ENCODE data around the gene LTBP1.

The LTBP1 gene

DNA sequence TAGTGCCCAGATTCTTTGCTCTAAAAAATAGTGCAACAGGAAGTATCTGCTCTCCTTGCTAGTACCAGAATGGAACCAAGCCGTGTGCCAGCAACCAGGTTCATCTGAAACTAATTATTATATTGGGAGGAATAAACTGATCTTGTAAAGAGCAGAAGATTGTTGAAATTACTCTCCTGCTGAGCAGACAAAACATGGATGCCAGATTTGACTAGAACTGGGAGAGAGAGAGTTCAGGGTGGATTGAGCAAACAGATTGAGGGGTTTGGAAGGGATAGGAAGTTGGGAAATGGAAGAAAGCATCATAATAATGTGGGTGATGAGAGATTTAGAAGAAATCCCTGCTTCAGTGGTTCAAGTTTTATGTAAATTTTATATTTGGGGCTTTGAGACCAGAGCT is 369.6 kb downstream of the LTBP1 start:
- DNase-seq (ENCODE audit: low spot score) = no peak

DNA sequence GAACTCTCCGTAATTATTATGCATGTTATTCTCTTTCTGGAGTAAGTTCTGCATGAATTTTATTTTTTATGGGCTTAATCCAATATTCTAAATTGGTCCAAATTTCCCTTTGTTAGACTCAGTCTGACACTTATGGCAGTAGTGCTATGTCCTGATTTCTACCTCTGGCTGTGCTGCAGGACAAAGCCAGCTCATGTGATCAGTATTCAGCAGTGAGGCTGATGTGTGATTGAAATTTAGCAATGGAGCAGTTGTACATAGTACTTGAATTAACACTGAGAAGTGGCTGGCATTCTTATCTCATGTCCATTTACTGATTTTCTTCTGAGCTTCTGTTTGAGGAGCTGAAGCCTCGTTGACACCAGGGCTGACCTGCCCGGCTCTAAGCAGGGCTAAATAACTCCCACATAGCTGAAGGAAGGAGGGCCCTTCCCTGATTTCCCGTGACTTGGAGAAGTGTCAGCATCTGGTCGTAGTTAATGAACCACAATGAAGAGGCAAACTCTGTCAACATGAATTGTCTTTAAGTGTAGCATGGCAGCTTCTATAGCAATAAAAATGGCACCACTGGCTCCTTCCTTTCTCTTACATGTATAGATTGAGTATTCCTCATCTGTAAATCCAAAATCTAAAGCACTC is 370.7 kb downstream of the LTBP1 start:
- no peak for DNase-seq (ENCODE audit: low spot score)

DNA sequence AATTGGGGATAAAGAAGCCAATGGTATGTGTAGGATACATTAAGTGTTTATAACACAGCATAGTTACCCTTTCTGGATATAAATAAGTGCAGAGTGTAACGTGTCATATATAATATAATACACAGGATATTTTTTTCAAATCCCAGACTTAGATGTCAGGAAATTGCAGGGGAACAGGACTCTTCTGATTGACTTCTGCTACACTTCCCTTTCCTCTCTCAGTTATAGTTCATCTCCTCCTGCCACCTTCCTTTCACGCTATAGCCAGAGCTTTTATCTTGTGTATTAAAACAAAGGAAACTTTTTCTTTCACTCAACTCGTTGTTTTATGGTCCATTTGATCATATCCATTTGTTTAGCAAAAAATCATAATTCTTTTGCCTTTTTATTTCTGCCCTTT is 371.7 kb downstream of the LTBP1 start:
- no peak for DNase-seq (ENCODE audit: low spot score)

DNA sequence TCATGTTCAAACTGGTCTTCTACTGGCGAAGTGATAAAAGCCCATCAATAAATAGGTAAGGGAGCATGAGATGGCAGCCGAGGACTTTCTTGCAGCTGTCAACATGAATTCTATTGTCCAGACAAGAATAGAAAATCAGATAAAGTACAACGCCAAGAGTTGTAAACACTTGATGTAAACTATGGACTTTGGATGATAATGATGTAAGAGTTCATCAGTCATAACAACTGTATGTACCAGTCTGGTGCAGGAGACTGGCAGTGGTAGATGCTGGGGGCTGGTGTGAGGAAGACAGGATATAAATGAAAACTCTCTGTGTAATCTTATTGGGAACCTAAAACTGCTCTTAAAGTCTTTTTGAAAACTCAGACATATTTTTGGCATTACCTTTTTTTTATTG is 373.8 kb downstream of the LTBP1 start:
- no peak for DNase-seq (ENCODE audit: low spot score)

DNA sequence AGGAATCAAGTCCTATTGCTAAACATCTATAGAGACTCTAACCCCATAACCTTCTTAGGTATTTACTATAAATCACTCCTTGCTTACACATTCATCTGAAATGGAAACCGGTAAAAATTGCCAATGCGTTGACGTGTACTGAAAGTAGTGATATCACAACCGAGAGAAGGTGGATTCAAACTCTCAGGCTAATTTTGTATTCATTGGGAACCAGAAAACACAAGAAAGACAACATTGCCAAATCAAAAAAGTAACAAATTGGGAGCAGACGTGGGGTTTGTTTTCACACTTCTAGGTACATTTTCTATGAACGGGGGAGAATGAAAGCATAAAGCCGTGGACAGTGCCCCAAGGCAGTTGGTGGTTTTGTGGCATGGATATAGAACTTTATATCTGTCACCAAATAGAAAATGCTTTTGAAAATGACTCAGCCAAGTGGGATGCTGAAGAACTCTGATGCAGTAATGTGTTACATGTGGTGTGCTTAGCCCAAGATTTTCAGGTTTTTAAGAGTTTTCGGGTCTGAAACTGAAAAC is 374.6 kb downstream of the LTBP1 start:
- no peak for DNase-seq (ENCODE audit: low spot score)

DNA sequence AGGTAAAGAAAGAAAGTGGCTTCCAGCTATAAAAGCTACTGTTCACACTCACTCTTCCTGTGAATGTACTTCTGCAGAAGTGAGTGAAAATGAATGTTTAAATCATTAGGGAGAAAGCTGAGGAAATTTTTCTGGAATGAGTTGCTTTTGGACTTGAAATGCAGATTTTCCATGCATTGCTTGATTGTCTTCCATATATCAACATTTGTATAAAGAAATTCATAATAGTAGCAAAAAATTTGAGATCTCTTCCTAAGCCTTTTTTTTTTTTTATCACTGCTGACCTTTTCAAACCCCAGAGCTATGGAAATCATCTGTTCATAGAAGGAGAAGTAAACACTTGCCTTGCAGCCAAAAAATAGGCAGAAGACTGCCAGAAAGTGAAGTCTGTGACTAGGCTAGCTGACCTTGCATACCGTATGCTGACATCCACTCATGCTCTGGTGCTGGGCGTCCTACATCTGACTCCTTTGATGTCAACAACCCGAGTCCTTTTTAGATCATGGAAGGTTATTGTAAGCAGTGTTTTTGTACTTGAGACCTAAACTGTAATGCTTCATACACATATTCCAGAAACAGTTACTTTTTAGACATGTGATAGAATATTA is 375.2 kb downstream of the LTBP1 start:
- no peak for DNase-seq (ENCODE audit: low spot score)

DNA sequence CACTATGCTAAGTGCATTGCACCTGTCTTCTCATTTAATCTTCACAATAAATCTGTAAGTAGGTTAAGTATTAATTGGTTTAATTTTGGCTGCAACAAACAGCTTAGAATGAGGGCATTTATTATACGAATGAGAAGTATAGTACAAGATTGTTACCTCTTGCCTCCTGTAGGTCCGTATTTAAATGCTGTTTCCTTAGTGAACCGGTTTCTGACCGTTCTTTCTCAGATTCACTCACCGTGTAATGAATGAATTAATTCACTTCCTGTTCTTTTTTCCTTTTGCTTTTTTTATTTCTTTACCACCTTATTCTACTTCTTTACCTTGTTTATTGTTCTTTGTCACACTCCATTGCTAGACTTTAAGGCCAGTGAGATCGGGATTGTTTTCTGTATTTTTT is 375.9 kb downstream of the LTBP1 start:
- DNase-seq (ENCODE audit: low spot score) = no peak

DNA sequence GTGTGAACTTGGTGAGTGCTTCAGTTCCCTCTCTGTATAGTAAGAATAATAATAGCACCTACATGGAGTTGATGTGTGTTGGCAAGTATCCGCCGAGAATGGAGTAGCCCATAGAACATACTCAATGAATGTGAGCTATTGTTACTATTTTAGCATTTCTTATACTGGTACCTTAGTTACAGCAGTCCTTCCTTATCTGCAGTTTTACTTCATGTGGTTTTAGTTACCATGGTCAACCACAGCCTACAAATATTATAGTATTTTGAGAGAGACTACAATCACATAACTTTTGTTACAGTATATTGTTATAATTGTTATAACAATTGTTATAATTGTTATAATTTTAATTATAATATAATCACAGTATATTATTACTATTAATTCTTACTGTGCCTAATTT is 377.2 kb downstream of the LTBP1 start:
- no peak for DNase-seq (ENCODE audit: low spot score)

DNA sequence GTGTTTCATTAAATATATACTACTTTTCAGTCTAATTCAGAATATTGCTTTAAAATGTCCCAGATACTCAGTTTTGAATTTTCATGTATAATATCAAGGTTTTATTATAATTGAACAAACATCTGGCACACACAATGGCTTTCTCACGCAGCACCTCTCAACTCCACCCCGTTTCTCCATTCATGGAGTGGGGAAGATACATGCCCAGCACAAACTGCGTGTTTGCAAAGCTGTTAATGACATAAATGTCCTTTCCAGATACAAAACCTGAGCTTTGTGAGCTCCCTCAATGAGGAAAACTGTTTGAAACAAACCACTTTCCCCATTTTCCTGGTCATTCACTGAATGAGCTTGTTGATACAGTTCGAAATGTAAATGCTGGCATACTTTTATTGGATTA is 379.3 kb downstream of the LTBP1 start:
- no peak for DNase-seq (ENCODE audit: low spot score)

DNA sequence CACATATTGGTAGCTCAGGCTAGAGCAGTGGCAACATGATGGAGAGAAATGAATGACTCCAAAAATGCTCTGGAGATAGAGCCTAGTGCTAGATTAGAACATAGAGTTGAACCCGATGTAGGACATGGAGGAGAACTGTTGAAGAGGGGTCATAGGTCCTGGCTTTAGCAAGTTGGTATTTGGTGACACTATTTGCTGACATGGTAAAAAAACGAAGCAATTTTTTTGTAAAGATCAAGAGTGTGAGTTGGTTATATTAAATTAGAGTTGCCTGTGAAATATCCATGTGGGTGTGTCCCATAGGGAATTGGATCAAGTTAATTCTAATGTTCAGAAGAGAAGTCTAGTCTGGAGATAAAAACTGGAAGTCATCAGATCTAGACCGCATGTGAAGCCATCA is 386.7 kb downstream of the LTBP1 start:
- no peak for DNase-seq (ENCODE audit: low spot score)

DNA sequence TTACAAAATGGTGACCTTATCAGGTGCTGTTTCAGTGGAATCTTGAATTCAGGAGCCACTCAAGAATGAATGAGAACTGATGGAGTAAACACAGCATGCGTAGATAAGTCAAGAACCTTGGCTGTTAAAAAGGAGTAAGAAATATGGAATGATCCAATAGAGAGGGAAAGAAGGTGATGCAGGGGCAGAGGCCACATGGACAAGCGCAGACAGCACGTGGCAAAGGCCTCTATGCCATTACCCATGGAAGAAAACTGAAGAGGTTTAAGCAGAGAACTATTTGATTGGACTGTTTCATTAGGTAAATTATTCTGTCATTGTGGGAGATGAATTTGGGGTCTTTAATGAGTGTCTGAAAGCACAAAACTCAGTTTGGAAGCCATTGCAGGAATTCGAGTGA is 387.3 kb downstream of the LTBP1 start:
- no peak for DNase-seq (ENCODE audit: low spot score)

DNA sequence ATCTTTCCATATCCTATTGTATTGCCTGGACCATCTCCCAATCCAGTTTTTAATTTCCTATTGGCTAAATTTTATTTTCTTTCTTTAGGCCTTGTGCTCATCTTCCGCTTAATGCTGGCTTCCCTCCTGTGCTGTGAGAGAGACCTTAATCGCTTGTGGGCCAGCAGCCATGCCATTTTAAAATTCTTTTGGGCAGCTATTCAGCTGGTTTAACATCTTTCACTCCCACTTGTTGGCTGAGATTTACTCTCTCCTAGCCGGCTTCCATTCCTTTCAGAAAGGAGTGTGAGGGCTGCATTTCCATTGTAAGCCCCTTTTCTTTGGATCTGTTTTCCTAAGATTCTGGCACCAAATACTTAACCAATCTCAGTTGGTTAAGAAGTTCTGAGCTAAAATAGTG is 388.8 kb downstream of the LTBP1 start:
- DNase-seq (ENCODE audit: low spot score) = no peak

DNA sequence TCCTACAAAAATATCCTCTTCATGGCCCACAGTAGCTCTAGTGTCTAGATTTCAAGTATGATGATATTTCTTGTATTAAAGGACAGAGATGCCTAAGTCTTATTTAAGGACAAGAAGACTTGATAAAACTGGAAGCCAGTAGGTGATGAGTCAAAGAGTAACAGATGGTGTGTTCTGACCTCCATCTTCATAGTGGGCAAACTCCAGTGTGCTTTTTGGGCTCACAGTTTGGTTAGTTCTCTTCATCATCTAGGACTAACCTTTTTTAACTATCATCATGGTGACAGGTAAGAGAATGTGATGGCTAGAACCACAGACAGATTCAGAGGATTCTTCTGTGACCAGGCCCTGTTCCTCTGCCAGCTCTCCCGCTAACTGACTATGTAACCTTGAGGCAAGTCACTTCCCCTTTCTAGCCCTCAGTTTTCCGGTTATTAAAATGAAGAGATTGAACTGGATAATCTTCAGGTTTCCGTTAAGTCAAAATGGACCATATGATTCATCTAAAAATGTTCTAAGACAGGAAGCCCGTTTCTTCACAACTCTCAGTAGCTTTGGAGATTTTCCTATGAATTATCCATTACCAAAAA is 389.4 kb downstream of the LTBP1 start:
- DNase-seq (ENCODE audit: low spot score) = no peak

DNA sequence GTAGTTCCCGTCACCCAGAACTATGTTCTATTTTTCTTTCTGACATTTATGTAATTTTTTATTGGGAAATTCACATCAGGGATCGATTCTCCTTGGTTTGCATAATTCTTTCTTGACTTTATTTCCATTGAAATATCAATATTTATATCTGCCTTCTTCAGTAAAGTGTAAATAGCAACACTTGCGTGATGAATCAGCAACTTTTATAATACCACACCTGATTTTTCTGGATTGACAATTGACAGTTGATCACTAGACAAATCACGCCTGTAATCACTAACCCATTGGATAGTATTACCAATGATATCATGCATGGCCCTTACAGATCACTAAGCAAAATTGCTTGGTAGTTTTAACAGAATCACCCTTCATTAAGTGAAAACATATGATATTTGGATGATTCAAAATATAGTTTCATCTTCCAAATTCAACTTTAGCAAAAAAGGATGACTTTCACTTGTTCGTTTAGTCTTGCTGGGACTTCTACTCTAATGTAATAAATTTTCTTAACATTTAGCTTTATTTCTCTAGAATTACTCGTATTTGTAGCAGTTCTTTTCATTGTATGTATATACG is 390.7 kb downstream of the LTBP1 start:
- DNase-seq (ENCODE audit: low spot score) = no peak

DNA sequence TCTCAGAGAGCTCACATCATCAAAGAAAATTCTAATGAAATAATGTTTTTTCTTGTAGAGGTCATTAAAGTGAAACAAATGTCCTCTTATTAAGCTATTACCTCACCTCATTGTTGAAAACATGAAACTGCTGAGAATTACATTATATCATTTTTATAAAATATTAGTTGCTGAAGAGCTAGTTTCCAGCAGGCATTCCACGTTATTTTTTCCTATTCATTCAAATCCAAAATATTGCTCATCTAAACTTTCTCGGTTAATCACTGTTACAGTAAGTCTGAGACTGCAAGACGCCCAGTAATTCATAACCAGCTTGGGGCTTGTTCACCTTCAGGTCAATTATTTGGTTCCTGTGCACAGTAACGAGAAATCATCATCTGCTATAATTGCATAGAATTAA is 391.2 kb downstream of the LTBP1 start:
- no peak for DNase-seq (ENCODE audit: low spot score)

DNA sequence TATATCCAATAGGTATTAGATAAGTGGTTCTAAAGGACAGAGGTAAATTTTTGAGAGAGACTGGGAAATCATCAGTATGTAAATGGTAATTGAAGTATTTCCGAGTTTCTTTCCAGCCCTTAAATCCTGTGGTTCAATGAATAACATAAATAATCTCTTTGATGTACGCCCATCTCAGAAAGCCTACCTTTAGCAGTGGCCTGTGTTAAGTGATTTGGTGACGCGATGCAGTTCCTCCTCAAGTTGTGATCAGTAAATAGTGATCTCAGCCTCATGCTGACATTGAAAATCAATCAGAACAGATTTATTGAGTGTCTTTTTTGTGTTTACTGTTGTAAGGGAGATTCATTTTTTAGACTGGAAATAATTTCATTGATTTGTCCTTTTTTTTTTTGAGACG is 392.5 kb downstream of the LTBP1 start:
- no peak for DNase-seq (ENCODE audit: low spot score)

DNA sequence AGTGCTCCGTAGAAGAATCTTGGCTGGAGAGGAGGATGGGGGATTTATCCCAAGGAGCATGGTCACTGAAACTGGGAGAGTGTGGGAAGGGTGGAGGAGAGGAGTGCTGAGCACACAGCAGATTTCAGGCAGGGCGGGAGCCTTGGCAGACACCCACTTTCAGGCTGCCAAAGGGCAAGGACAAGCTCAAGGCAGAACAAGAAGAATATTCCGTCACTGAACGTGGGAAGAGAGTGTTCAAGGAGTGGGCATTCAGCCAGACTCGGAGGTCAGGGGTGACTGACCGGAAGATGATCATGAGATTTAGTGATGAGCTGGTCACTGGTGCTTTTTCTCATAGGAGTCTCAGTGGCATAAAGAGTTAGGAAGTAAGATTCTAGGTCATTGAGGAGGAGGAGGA is 393.5 kb downstream of the LTBP1 start:
- DNase-seq (ENCODE audit: low spot score) = no peak

DNA sequence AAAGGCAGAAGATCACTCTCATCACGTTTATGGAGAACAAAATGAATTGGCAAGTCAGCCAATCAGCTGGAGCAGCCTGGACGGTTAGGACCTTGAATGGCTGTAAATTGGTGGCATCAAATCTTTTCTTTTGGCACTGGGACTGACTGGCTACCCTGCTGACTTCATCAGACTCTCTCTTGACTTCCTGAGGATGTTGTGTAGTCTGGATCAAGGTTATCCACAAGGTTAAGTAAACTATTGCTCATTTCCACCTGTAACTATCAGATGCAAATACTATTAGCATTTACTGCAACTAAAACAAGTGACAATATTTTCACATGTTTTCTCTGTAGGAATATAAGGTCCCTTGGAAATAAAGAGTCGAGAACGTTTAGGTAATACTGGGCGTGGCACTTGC is 395.4 kb downstream of the LTBP1 start:
- no peak for DNase-seq (ENCODE audit: low spot score)

DNA sequence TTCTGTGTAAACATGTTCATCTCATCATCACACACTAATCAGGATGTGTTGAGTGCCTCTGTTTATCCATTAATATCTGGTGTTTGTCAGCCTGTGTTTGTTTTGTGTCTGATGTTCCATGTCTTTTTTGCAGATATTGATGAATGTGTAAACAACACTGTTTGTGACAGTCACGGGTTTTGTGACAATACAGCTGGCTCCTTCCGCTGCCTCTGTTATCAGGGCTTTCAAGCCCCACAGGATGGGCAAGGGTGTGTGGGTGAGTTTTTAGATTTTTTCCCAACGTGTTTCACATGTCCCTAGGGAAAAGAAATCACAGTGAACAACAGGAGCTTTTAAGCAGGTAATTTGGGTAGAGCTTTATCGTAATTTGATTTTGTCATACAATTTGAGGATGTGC is 396.0 kb downstream of the LTBP1 start:
- no peak for DNase-seq (ENCODE audit: low spot score)

DNA sequence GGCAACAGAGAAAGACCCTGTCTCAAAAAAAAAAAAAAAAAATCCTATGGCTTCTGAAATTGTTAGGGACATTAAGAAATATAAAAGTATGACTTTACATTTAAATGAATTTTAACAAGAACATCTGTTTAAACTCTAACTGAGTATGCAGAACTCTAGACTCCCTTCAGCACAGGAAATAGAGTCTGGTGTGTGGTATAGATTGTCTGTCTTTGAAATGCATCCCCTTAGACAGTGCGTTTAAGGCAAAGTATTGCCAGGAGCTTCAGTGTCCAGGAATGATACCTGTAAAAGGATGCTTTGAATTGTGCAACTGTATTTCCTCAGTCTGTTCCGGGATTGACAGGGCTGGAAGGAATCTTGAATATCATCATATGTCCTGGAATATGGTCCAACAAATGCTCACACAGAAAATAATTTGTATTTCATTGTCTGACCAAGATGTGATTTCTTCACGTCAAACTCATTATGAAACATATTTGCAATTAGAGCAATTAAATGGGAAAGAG is 396.7 kb downstream of the LTBP1 start:
- DNase-seq (ENCODE audit: low spot score) = no peak

DNA sequence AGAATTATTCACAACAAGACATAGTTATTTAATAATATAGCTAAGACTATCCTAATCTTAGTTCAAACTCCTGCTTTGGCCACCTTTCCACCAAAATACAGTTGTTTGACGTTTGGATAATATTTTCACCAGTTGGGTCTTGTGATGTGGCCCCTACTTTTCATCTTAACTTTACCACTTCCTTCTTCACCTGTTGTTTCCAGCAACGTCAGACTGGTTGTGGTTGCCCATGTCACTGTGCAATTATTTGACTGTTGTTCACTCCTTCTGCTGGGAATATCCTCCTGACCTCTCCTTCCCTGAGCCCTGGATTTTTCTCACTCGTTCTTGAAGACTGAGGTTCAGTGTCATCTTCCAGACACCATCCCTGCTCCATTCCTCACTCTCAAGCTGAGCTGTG is 397.5 kb downstream of the LTBP1 start:
- no peak for DNase-seq (ENCODE audit: low spot score)

DNA sequence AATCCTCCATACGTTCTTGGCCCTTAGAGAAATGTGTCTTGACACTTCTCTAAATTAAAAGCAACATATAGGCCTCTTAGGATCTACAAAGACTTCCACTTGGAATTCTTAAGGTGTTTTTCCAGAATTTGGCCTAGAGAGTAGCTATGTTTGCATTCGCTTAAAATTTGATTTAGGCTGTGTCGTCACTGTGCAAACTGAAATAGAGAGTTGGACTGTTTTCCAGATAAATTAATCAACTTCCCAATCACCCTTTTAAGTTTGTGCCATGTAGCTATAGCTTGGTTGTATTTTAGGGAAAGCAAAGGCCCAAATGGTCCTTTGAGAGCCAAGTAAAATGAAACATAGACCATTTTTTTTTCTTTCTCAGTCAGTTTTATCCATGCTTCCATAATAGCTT is 401.1 kb downstream of the LTBP1 start:
- DNase-seq (ENCODE audit: low spot score) = no peak

DNA sequence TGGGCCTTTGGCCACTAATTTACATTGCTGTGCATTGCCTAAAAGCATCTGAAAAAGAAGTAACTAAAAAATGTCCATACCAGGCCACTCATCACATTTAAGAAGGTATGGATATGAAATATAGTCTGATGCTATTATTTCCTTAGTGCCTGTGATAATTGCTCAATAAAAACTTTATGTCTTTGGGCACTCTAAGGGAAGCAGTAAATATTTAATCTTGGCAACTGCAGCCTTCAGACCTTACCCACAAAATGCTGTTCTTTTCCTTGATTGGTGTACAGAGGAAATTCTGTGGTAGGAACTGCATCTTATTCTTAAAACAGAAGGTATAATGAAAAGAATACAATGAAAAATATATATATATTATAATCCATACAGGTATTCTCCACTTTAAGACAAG is 403.9 kb downstream of the LTBP1 start:
- DNase-seq (ENCODE audit: low spot score) = no peak
